Fibroblast of gingiva (primary cell): Measurements from ENCODE around the gene CLCNKA.
A peak's percentile ranks its signal among the peaks of the same experiment; 100 is the strongest.
"Not testable (repeated sequence)": the region's sequence is repeated elsewhere in the genome, so short reads cannot be mapped to it uniquely, and the experiment has no call there.

Experiments used
- DNase-seq: peaks from one replicate; pipeline ENCODE4 v3.0.0-alpha.2; 2011; ENCODE audit warnings: low read depth

Gene CLCNKA

DNA sequence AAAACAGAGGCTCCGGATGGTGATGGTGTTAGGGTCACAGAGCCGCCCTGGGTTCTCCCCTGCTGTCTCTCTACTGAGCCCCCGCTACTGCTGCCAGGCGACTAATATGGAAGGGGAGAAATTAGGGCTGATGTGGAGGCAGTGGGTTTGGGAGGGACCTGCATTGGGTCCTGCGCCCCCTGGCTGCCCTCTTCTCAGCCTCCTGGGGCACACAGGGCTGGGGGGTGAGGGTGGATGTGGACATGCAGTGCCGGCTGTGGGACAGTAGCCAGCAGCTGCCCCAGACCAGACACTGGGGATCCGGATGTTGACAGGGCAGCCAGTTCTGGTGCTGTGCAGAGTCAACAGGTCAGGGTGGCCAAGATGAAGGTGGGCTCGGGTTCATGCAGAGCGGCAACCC lies 20.3 kb downstream of the CLCNKA start:
- no peak for DNase-seq

DNA sequence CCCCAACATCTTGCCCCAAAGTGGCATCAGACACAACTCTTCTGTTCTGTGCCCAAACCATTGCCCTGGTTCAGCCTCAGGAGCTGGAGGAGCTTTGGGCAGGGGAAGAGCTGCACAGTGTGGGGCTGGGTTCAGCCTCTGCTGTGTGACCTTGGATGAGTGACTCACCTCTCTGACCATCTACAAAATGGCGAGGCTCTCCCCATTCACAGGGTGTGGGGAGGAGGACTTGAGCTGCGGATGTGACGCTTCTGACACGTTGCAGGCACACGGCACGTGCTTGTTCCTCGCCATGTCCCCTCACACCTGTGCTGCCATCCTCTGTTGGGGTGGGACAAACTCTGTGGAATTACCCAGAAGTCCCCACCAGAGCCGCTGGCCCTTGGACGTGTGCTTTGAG lies 20.8 kb downstream of the CLCNKA start:
- not testable (repeated sequence) for DNase-seq

GRCh38 chr1:16043521-16043920 lies 21.7 kb downstream of the CLCNKA start, which contains the start of gene CLCNKB:
Gene CLCNKB, plus strand, starts transcription at chr1:16043782. Its CDS starts 711 bp downstream, at chr1:16044493.
- DNase-seq, result no peak

DNA sequence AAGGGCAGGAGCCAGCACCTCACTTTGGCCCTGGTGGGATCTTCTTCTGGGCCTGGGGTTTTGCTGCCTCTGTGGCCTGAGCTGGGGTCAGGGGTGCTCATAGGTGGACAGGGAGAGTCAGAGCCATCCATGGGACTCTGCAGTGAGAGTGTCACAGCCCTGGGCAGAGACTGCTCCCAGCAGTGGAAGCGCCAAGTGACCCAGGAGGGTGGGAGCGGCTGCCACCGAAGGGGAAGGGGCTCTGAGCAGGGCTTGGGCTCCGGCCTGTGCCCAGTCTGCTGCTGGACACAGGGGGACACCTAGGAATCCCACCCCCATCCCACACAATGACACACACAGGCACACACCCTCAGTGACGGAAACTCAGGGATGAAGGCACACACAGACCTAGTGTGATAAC lies 22.1 kb downstream of the CLCNKA start:
- DNase-seq, result no peak

DNA sequence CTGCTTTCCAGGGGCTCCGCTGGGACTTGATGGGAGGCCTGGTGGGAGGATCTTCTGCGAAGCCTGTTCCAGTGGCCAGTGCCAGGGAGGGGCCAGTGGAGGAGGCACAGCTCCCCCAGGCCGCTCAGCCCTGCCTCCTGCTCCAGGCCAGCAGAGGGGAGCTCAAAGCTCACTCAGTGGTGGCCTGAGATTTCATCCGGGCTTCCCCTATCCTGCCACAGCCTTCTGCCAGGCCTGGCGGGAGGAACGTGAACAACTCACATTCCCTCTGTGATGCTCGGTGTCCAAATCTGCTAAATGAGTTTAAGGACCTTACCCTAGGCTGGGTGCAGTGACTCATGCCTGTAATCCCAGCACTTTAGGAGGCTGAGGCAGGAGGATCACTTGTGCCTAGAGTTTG lies 25.0 kb downstream of the CLCNKA start:
- DNase-seq, result peak; percentile 19

DNA sequence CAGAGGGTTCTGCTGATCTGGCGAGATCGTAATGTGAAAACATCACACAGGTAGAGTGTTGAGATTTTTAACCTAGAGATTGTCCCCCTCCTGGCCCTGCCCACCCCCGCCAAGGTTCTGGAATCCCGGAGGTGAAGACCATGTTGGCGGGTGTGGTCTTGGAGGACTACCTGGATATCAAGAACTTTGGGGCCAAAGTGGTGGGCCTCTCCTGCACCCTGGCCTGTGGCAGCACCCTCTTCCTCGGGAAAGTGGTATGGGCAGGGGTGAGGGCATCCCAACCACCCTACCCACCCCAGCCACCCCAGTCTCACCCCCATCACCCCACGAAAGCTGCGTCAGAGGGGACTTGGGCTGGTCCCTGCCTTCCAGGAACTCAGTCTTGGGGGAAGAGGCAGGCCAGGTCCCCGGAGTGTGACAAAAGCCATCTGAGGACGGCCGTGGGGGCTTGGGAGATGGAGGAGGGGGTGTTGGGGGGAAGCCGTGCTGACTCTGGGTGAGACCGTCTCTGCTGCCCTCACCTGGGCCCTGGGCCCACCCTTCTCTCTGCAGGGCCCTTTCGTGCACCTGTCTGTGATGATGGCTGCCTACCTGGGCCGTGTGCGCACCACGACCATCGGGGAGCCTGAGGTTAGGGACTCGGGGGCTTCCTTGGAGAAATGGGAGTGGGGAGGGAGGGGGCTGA lies 26.1 kb downstream of the CLCNKA start:
- no peak for DNase-seq

DNA sequence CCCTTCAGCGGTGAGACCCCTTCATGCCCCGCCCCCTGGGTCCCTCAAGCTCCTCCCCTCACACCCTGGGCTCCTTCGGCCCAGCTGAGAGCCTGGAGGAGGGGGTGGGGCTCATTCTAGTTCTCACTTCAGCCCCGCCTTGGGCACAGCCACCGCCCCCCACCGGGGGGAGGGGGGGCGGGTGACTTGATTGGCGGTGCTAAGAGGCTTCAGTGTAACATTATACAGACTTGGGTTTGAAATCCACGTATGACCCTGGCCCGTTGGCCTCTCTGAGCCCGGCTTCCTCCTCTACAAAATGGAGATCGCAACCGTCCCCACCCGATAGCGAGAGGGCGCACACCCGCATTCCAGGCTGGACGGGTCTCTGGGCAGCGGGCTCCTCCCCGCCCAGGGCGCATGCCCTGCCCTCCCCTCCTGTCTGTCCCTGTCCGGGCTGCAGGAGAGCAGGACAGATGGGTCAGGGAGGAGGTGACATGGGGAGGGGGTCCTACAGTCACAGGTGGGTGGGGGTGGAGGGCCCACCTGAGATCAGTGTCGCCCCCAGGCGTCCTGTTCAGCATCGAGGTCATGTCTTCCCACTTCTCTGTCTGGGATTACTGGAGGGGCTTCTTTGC lies 26.8 kb downstream of the CLCNKA start:
- DNase-seq, result peak; percentile 29

- DNase-seq, result no peak
Measured at GRCh38 chr1:16050328-16050727, 28.5 kb downstream of the CLCNKA start.

DNA sequence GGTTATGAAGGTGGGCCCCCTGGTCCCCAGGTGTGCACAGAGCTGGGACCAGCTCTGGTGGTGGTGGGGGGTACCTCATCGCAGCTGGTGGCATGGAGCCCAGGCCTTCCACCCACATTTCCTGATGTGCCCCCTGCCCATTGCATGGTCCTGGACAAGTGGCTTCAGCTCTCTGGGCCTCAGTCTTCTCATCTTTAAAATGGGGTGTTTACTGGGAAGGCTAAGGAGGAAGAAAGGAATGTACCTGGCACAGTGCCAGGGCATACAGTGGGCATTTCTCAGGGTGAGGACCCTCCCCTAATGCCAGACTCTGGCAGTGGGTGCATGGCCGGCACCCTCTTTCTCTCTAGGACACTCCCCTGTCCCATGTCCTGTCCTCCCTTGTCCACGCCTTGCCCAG lies 29.2 kb downstream of the CLCNKA start:
- DNase-seq, result no peak

GRCh38 chr1:16051949-16052348 lies 30.1 kb downstream of the CLCNKA start:
- not testable (repeated sequence) for DNase-seq

DNA sequence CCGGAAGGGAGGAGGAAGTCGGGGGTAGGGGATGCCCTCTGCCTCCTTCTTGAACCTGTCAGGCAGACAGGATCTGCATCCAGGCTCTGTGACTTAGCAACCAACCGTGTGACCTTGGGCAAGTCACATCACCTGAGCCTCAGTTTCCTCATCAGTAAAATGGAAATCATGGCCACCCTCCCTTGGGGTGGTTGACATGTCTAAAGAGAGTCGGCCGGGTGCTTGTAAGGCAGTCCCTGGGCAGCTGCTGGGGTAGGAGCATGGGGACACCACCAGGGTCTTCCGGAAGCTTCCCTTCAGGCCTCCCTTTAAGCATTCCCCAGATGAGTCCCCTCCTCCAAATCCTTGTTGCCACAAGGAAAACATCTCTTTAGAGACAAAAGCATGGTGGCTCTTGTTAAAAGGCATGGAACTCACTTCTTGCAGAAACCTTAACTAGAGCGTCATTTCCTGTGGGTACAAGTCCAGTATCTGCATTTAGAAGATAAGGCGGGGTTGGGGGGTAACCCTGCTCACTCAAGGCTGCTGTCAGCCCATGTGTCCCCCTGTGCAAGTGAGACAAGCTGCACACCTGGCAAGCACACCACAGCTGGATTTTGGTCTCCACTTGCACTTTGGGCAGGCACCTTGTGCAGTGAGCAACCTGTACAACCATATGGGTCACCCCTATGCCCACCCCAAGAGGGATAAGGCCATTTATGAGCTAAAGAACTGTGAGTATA lies 32.1 kb downstream of the CLCNKA start:
- no peak for DNase-seq

GRCh38 chr1:16054598-16055540 lies 33.0 kb downstream of the CLCNKA start:
- no peak for DNase-seq

DNA sequence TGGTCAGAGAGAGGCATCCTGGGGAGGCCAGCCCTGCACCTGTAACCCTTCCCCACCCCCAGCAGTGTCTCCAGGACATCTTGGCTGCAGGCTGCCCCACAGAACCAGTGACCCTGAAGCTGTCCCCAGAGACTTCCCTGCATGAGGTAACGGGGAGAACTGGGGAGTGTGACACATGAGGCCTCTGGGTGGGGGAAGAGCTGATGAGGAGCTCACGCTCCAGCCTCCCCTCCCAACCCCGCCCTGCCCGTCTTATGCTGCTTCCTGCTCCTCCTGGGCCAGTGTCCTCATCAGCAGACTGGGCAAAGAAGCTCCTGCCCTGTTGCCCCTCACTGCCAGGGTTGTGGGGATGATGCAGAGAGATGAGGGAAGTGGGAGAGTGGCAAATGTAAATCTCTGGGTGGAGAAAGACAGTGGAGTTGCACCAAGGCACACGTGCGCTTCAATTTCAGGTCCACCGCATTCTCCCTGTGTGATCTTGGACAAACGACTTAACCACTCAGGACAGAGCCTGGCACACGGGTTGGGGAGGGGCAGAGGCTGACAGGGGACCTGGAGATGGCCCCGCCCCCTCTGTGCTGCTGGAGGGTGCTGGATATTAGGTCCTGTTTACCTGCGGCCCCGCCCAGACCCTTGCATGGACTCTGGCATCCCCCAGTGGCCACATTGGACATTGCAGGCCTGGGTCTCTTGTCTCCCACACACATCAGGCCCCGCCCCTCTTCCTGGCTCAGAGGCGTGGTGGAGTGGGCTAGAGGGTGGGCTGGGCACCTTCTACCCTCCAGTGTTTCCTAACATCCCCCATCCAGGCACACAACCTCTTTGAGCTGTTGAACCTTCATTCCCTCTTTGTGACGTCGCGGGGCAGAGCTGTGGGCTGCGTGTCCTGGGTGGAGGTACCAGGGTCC lies 34.0 kb downstream of the CLCNKA start:
- DNase-seq, result peak; percentile 48

DNA sequence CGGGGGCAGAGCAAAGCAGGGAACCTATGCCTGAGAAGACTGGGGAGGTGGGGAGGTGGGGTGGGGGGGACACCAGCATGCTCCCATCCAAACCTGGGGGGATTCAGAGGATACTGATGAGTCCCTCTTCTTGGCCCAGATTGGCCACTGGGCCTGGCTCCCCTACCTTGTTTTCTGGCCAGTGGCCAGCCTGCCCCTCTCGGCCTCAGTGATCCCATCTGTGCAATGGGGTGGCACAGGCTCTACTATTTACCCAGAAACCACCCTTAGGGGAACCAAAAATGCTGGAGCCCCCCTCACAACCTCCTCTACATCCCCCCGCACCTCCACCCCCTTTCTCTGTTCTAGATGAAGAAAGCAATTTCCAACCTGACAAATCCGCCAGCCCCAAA lies 34.7 kb downstream of the CLCNKA start:
- not testable (repeated sequence) for DNase-seq

GRCh38 chr1:16057314-16057915 lies 35.6 kb downstream of the CLCNKA start:
- DNase-seq, result not testable (repeated sequence)

- not testable (repeated sequence) for DNase-seq
Measured at GRCh38 chr1:16058394-16059120, 36.7 kb downstream of the CLCNKA start.

GRCh38 chr1:16061266-16061665 lies 39.4 kb downstream of the CLCNKA start:
- DNase-seq, result no peak

- DNase-seq, result not testable (repeated sequence)
Measured at GRCh38 chr1:16061989-16062686, 40.3 kb downstream of the CLCNKA start.

GRCh38 chr1:16062687-16063075 lies 40.8 kb downstream of the CLCNKA start:
- DNase-seq, result not testable (repeated sequence)
